ENCODE results near the gene NPTXR.

Gene NPTXR

GRCh38 chr22:38796262-38796957 lies 47.4 kb downstream of the NPTXR start:
- DNase-seq (ENCODE audit: low spot score): no peak

- no peak for DNase-seq (ENCODE audit: low spot score)
Measured at GRCh38 chr22:38795569-38795968, 48.3 kb downstream of the NPTXR start.

- DNase-seq (ENCODE audit: low spot score): peak; percentile 98
Measured at GRCh38 chr22:38793721-38794466, 49.9 kb downstream of the NPTXR start, which contains the start of gene DNAL4. TSS of gene DNAL4 (minus strand) at chr22:38794143. CDS start at chr22:38782731, 11,412 bp downstream.

- no peak for DNase-seq (ENCODE audit: low spot score)
Measured at GRCh38 chr22:38793317-38793716, 50.5 kb downstream of the NPTXR start.

- no peak for DNase-seq (ENCODE audit: low spot score)
Measured at GRCh38 chr22:38792833-38793232, 51.0 kb downstream of the NPTXR start.

GRCh38 chr22:38789606-38790005 lies 54.2 kb downstream of the NPTXR start:
- DNase-seq (ENCODE audit: low spot score): no peak

- no peak for DNase-seq (ENCODE audit: low spot score)
Measured at GRCh38 chr22:38788846-38789245, 55.0 kb downstream of the NPTXR start.

GRCh38 chr22:38788021-38788816 lies 55.6 kb downstream of the NPTXR start:
- DNase-seq (ENCODE audit: low spot score): peak; percentile 81

GRCh38 chr22:38786631-38787030 lies 57.2 kb downstream of the NPTXR start:
- DNase-seq (ENCODE audit: low spot score): no peak

- DNase-seq (ENCODE audit: low spot score): no peak
Measured at GRCh38 chr22:38784856-38785255, 59.0 kb downstream of the NPTXR start.

- no peak for DNase-seq (ENCODE audit: low spot score)
Measured at GRCh38 chr22:38784035-38784434, 59.8 kb downstream of the NPTXR start.

GRCh38 chr22:38783095-38783615 lies 60.7 kb downstream of the NPTXR start:
- no peak for DNase-seq (ENCODE audit: low spot score)

GRCh38 chr22:38782402-38783094 lies 61.3 kb downstream of the NPTXR start:
- peak; percentile 65 for DNase-seq (ENCODE audit: low spot score)

- DNase-seq (ENCODE audit: low spot score): no peak
Measured at GRCh38 chr22:38781033-38781432, 62.8 kb downstream of the NPTXR start.

GRCh38 chr22:38777087-38777671 lies 66.6 kb downstream of the NPTXR start:
- DNase-seq (ENCODE audit: low spot score): no peak

- DNase-seq (ENCODE audit: low spot score): no peak
Measured at GRCh38 chr22:38776086-38776485, 67.7 kb downstream of the NPTXR start.

GRCh38 chr22:38775656-38776055 lies 68.2 kb downstream of the NPTXR start:
- no peak for DNase-seq (ENCODE audit: low spot score)

- DNase-seq (ENCODE audit: low spot score): no peak
Measured at GRCh38 chr22:38774496-38775166, 69.2 kb downstream of the NPTXR start.

- no peak for DNase-seq (ENCODE audit: low spot score)
Measured at GRCh38 chr22:38773363-38773946, 70.4 kb downstream of the NPTXR start.

GRCh38 chr22:38772623-38772873 lies 71.3 kb downstream of the NPTXR start:
- no peak for DNase-seq (ENCODE audit: low spot score)
